ENCODE measurements around the gene CDKN2AIPNL.

GRCh38 chr5:134392301-134392700, 19.4 kb downstream of the CDKN2AIPNL start:
- TF ChIP-seq POLR2A (IDR thresholded peaks at IDR 0.05), result no peak
- TF ChIP-seq, protein P1, sequence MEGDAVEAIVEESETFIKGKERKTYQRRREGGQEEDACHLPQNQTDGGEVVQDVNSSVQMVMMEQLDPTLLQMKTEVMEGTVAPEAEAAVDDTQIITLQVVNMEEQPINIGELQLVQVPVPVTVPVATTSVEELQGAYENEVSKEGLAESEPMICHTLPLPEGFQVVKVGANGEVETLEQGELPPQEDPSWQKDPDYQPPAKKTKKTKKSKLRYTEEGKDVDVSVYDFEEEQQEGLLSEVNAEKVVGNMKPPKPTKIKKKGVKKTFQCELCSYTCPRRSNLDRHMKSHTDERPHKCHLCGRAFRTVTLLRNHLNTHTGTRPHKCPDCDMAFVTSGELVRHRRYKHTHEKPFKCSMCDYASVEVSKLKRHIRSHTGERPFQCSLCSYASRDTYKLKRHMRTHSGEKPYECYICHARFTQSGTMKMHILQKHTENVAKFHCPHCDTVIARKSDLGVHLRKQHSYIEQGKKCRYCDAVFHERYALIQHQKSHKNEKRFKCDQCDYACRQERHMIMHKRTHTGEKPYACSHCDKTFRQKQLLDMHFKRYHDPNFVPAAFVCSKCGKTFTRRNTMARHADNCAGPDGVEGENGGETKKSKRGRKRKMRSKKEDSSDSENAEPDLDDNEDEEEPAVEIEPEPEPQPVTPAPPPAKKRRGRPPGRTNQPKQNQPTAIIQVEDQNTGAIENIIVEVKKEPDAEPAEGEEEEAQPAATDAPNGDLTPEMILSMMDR (IDR thresholded peaks at IDR 0.05), result no peak
